Measurements from ENCODE around the gene ZNF500. TPM values are rescaled to one million over a fixed set of nuclear protein-coding genes. Genes with fewer than 3 reads are reported as not detected.

ZNF500 gene
- polyA plus RNA-seq, 1 of the 3 experiments (the other 2 are of a cell fraction): 6.3 TPM

- TF ChIP-seq ZBTB33 (IDR thresholded peaks at IDR 0.05; ENCODE audit: borderline replicate concordance, low read depth) (no peak), RCOR1 (IDR thresholded peaks at IDR 0.05; ENCODE audit: low read length) (no peak)
These were observed 14.4 kb downstream of the ZNF500 start (continued) for GRCh38 chr16:4752351-4753100.

GRCh38 chr16:4750896-4751295 is 16.1 kb downstream of the ZNF500 start:
- POLR2A ChIA-PET: interaction anchor here (0.5 to 1.3 kb wide), 2 partner anchors 16 to 87 kb away, joined by 3 to 5 read pairs; partner anchors contain the start of genes ANKS3 and DNAAF8
- TF ChIP-seq CTCF (IDR thresholded peaks at IDR 0.05): no peak
- no peak for TF ChIP-seq MXI1 (IDR thresholded peaks at IDR 0.05; ENCODE audit: low read depth, low read length)
- no peak for TF ChIP-seq MEF2A (IDR thresholded peaks at IDR 0.05; ENCODE audit: borderline replicate concordance, low read depth)
- TF ChIP-seq GATA2 (CRISPR knock-in tag; IDR thresholded peaks at IDR 0.05): no peak
- CTCF ChIA-PET: no interaction called here

GRCh38 chr16:4749700-4750257 is 17.2 kb downstream of the ZNF500 start:
- ChIA-PET CTCF (no interaction called here), POLR2A (interaction anchor here (0.6 to 1.3 kb wide), 2 partner anchors 15 to 29 kb away, joined by 4 to 5 read pairs; partner anchors contain the start of genes ANKS3 and DNAAF8)
- H3K79me2 ChIP-seq (ENCODE audit: insufficient read depth): no peaks in the 10 kb centered on the region
- H3K4me3 ChIP-seq (ENCODE audit: low read depth in 2 of 2, low read length in 1 of 2): no peak overlapping the region
- H3K27me3 ChIP-seq (ENCODE audit: insufficient read depth): no peaks in the 10 kb centered on the region
- H3K9me2 ChIP-seq: no peaks in the 10 kb centered on the region
- no peaks in the 10 kb centered on the region for H4K20me1 ChIP-seq (ENCODE audit: insufficient read depth)
- H3F3A ChIP-seq (replicated peaks; ENCODE audit: insufficient read depth): no peaks in the 10 kb centered on the region
- no peak overlapping the region for H3K27ac ChIP-seq (ENCODE audit: low read depth in 2 of 2, low read length in 1 of 2)
- WGBS (ENCODE audit: low lambda C conversion rate): 96% methylated on average over 6 of the region's 10 CpGs
- H2AFZ ChIP-seq (ENCODE audit: low read depth): no peak overlapping the region
- H3K9me3 ChIP-seq: no peaks in the 10 kb centered on the region
- TF ChIP-seq EZH2phosphoT487 (IDR thresholded peaks at IDR 0.05; ENCODE audit: borderline replicate concordance, low read depth): no peak
- TF ChIP-seq SMC3 (IDR thresholded peaks at IDR 0.05; ENCODE audit: low read depth, low read length): no peak
- no peak for TF ChIP-seq MXI1 (IDR thresholded peaks at IDR 0.05; ENCODE audit: low read depth, low read length)
- TF ChIP-seq TCF12 (IDR thresholded peaks at IDR 0.05): no peak
- DNase-seq: no peak
- H3K4me2 ChIP-seq: no peak overlapping the region
- no peaks in the 10 kb centered on the region; a peak in 1 of 4 replicates for H3K4me1 ChIP-seq (ENCODE audit: control insufficient read depth in 1 of 2, insufficient read depth in 2 of 2, low read depth in 1 of 2, low read length in 1 of 2)
- no peak overlapping the region for H3K9ac ChIP-seq
- H3K36me3 ChIP-seq (replicated peaks in 1 of 2; ENCODE audit: control insufficient read depth in 1 of 2, insufficient read depth in 2 of 2, low read length in 1 of 2): peaks cover 12 to 35% of the 10 kb centered on the region in 2 experiments

More at GRCh38 chr16:4750896-4751295, 16.1 kb downstream of the ZNF500 start:
- H3K79me2 ChIP-seq (ENCODE audit: insufficient read depth): no peaks in the 10 kb centered on the region
- H3K9me2 ChIP-seq: no peaks in the 10 kb centered on the region
- H3K4me2 ChIP-seq: no peak overlapping the region
- 95% methylated on average over 8 of the region's 8 CpGs for WGBS (ENCODE audit: low lambda C conversion rate)
- no peak for DNase-seq
- H3K9me3 ChIP-seq: 0 out of 2 replicates have a peak, but pooled peaks cover 6% of the 10 kb centered on the region
- H3K9ac ChIP-seq: no peak overlapping the region
- no peak overlapping the region for H3K27ac ChIP-seq (ENCODE audit: low read depth in 2 of 2, low read length in 1 of 2)
- no peaks in the 10 kb centered on the region for H3K27me3 ChIP-seq (ENCODE audit: insufficient read depth)
- peaks cover 23 to 41% of the 10 kb centered on the region in 2 experiments for H3K36me3 ChIP-seq (replicated peaks in 1 of 2; ENCODE audit: control insufficient read depth in 1 of 2, insufficient read depth in 2 of 2, low read length in 1 of 2)
- no peak overlapping the region for H3K4me3 ChIP-seq (ENCODE audit: low read depth in 2 of 2, low read length in 1 of 2)
- no peaks in the 10 kb centered on the region; a peak in 1 of 4 replicates for H3K4me1 ChIP-seq (ENCODE audit: control insufficient read depth in 1 of 2, insufficient read depth in 2 of 2, low read depth in 1 of 2, low read length in 1 of 2)
- no peaks in the 10 kb centered on the region for H3F3A ChIP-seq (replicated peaks; ENCODE audit: insufficient read depth)
- no peak overlapping the region for H2AFZ ChIP-seq (ENCODE audit: low read depth)
- no peaks in the 10 kb centered on the region for H4K20me1 ChIP-seq (ENCODE audit: insufficient read depth)

Data from SK-N-SH (cell line).